C4-2B (cell line): ENCODE measurements around the gene WTAP.
A peak's percentile ranks its signal among the peaks of the same experiment; 100 is the strongest.
"Not testable (repeated sequence)": the region's sequence is repeated elsewhere in the genome, so short reads cannot be mapped to it uniquely, and the experiment has no call there.

Experiments
- H3K27ac ChIP-seq: fragments of 450-650 bp; 2 replicates; pipeline ENCODE4 v1.5.1; 2017
- CTCF ChIP-seq: fragments of 450-650 bp; conservative IDR thresholded peaks from 2 replicates; pipeline ENCODE4 v1.5.1; 2017; ENCODE audit warnings: mild to moderate bottlenecking
- ZFX ChIP-seq: fragments of 450-650 bp; IDR thresholded peaks from 2 replicates; pipeline ENCODE4 v1.6.1; 2017

Gene WTAP

GRCh38 chr6:159736908-159737307, 9.6 kb downstream of the WTAP start:
- H3K27ac ChIP-seq = no peak overlapping the region
- TF ChIP-seq ZFX (no peak), CTCF (no peak)

GRCh38 chr6:159739341-159739740, 12.0 kb downstream of the WTAP start:
- H3K27ac ChIP-seq = no peak overlapping the region
- TF ChIP-seq CTCF = no peak
- no peak for TF ChIP-seq ZFX

GRCh38 chr6:159742165-159742564, 14.9 kb downstream of the WTAP start:
- H3K27ac ChIP-seq = no peak overlapping the region
- no peak for TF ChIP-seq CTCF
- no peak for TF ChIP-seq ZFX

GRCh38 chr6:159745081-159745480, 17.8 kb downstream of the WTAP start:
- TF ChIP-seq CTCF (no peak), ZFX (no peak)

GRCh38 chr6:159746759-159747158, 19.5 kb downstream of the WTAP start:
- TF ChIP-seq ZFX = no peak
- no peak overlapping the region for H3K27ac ChIP-seq

More at GRCh38 chr6:159745081-159745480, 17.8 kb downstream of the WTAP start:
- H3K27ac ChIP-seq = no peak overlapping the region

GRCh38 chr6:159748127-159748526, 20.8 kb downstream of the WTAP start:
- H3K27ac ChIP-seq = not testable (repeated sequence)

- peak overlapping the region; percentile 76 for H3K27ac ChIP-seq
- TF ChIP-seq ZFX (no peak), CTCF (no peak)
These were observed 24.1 kb downstream of the WTAP start for GRCh38 chr6:159751448-159751847.

GRCh38 chr6:159753081-159753872, 26.0 kb downstream of the WTAP start:
- H3K27ac ChIP-seq = no peak overlapping the region
- TF ChIP-seq CTCF (no peak), ZFX (no peak)
